ENCODE measurements around the gene PPME1. TPM values are rescaled to one million over a fixed set of nuclear protein-coding genes. Genes with fewer than 3 reads are reported as not detected.

Gene PPME1
- total RNA-seq, 1 donor from 2014 or later = 35.4 TPM

DNA sequence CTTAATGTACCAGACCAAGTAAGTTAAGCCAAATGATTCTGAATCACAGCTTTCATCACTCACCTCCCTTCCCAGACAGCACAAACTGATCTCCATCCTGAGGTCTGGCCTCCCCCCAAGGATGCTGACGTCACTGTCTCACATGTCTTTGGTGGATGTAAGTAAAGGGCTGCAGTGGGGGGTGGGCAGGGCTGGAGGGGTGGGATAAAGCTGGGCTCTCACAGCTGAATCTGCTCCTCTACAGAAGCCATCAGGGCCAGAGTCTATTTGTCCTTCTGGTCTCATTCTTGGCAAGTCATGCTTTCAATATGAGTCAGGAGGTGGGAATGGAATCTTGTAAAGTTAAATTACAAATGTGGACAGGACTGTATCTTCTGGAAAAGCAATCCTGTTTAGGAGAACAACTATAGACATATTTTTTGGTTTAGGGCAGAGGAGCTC is 107.7 kb downstream of the PPME1 start:
- no peak for DNase-seq (ENCODE audit: low spot score)

- no peak for DNase-seq (ENCODE audit: low spot score)
Observed at GRCh38 chr11:74279256-74279655, 108.2 kb downstream of the PPME1 start.

DNA sequence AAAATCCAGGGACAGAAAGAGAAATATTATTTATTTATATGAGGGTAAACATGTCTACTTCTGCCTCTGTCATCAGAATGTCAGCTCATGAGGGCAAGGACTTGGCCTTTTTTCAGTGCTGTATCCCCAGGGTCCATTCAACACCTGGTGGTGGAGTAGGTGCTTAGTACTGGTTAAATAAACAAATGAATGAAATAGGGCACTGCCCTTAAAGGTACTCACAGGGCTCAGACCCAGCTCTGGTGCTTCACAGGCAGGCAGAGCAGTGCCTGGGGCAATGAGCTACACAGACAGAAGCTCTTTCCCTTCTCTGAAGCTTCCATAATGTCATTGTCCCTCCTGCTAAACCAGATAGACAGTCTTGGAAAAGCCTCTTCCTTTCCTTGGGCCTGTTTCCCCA is 109.4 kb downstream of the PPME1 start:
- DNase-seq (ENCODE audit: low spot score) = no peak

DNA sequence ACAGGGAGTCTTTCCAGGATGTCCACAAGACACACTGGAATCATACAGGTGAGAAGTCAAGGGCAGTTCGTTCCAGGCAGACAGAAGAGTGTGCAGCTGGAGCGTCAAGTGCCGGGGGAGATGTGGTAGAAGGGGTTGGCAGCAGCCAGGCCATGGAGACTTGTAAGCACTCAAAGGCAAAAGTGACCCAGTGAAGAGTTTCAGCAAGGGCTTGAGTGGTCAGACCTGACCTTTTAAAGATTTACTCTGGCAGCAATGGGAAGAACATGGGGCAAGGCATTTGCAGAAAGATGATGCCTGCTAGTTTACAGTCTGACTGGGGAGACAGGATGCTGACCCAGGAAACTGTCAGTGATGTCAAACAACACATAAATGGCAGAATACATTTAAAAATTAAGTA is 111.3 kb downstream of the PPME1 start:
- DNase-seq (ENCODE audit: low spot score) = no peak

GRCh38 chr11:74282914-74283371 is 111.9 kb downstream of the PPME1 start:
- DNase-seq (ENCODE audit: low spot score) = no peak

DNA sequence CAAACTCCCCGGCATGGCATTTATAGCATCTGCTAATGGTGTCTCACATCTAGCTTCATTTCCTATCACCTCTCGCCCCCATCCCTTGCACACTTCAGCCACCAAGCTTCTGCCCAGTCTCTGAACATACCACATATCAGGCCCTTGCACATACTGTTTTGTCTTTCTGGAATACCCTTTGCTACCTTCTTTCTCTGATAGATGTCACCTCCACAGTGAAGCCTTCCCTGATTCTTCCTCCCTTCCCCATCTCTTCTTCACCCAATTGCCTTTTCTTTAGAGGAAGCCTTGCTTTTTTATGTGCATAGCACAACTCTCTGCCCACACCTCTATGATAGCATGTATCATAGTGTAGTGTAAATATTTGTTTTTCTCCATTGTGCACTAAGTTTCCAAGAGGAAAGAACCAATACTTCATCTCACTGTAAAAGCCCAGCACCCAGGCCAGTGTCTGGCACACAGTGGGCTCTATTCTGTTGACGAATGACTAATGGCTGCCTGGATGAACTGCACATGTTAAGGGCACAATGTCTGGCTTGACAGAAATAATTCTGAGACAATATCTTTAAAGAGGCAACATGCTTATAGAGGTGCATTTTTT is 112.6 kb downstream of the PPME1 start:
- DNase-seq (ENCODE audit: low spot score) = no peak

- DNase-seq (ENCODE audit: low spot score) = no peak
Observed at GRCh38 chr11:74284466-74284865, 113.4 kb downstream of the PPME1 start.

DNA sequence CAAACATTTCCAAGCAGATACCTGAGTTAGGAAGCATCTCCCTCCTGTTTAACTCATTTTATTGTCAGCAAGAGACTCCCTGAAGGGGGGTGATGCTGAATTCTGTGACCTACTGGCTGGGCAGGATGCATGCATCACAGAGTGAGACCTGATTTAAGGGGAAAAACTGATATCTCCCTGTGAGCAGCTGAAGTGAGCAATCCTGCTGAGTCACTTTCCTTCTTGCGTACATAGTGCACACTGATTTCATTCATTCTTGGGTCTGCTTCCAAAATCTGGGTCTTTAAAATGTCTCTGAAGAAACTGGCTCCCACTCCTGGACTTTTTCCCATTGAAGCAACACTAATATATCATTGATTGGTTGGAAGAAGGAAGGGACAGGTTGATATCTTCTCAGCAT is 117.1 kb downstream of the PPME1 start:
- no peak for DNase-seq (ENCODE audit: low spot score)

DNA sequence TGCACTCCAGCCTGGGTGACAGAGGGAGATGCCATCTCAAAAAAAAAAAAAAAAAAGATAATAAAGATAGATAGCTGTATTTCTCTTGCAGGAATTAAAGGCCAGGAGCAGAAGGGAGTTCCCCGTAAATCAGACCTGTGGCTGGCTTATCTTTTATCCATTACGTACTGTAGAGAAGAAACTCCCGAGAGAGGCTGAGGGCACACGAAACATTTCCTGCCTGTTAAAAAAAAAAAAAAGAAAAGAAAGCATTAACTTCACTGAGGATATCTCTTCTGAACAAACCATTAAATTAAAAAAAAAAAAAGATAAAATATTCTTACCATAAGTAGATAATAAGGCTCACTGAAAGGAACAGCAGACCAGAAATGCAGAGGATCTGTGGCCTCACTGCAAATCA is 117.8 kb downstream of the PPME1 start:
- DNase-seq (ENCODE audit: low spot score) = no peak

DNA sequence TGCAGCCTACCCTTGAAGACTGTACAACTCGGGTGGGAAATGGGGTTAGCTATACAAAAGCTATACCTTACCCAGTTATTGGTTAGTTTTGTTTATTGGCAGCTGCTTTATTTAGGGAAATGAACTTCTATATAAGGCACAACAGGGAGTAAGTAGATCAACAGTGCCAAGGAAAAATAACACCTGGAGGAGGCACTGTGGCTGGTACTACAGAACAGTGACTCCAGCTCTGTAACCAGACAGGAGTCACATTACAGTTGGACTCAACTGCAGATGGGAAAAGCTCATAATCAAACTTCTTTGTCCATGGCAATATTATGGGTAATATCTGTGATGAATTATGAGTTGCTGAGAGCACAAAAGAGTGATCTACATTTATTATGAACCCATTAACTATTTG is 126.4 kb downstream of the PPME1 start:
- DNase-seq (ENCODE audit: low spot score) = no peak

- DNase-seq (ENCODE audit: low spot score) = no peak
Observed at GRCh38 chr11:74299015-74299414, 127.9 kb downstream of the PPME1 start.

Other genes with a start within 250 kb of the PPME1 start
- gene DNAJB13, start 220.3 kb upstream of the PPME1 start, total RNA-seq = not detected
- gene UCP2, start 188.4 kb upstream of the PPME1 start, total RNA-seq = 76.8 TPM
- 2.7 TPM for gene UCP3, start 162.2 kb upstream of the PPME1 start, total RNA-seq
- 18.0 TPM for gene C2CD3, start 287 bp upstream of the PPME1 start, total RNA-seq
- gene P4HA3, start 140.4 kb downstream of the PPME1 start, total RNA-seq = 1.0 TPM
- 2.8 TPM for gene PGM2L1, start 227.1 kb downstream of the PPME1 start, total RNA-seq